ENCODE results near the gene FBXW4.
A peak's percentile ranks its signal among the peaks of the same experiment; 100 is the strongest.
"Not testable (repeated sequence)": the region's sequence is repeated elsewhere in the genome, so short reads cannot be mapped to it uniquely, and the experiment has no call there.

FBXW4 gene

GRCh38 chr10:101611096-101611905, 83.7 kb downstream of the FBXW4 start:
- FAIRE-seq: no peak
- TF ChIP-seq POLR2A (IDR thresholded peaks at IDR 0.05; ENCODE audit: low read depth, low read length): no peak
- no peak for DNase-seq (ENCODE audit: insufficient read length, low spot score)

GRCh38 chr10:101609481-101609880, 85.5 kb downstream of the FBXW4 start:
- TF ChIP-seq POLR2A (IDR thresholded peaks at IDR 0.05; ENCODE audit: low read depth, low read length): no peak
- no peak for FAIRE-seq
- no peak for DNase-seq (ENCODE audit: insufficient read length, low spot score)

- DNase-seq (ENCODE audit: insufficient read length, low spot score): no peak
- no peak for TF ChIP-seq POLR2A (IDR thresholded peaks at IDR 0.05; ENCODE audit: low read depth, low read length)
- no peak for FAIRE-seq
Observed at GRCh38 chr10:101607124-101607523, 87.8 kb downstream of the FBXW4 start.

- peak; percentile 83 for DNase-seq (ENCODE audit: insufficient read length, low spot score)
- peak; percentile 30 for FAIRE-seq
- TF ChIP-seq POLR2A (IDR thresholded peaks at IDR 0.05; ENCODE audit: low read depth, low read length): no peak
Observed at GRCh38 chr10:101602761-101603398, 92.1 kb downstream of the FBXW4 start.

- FAIRE-seq (no peak), DNase-seq (ENCODE audit: insufficient read length, low spot score) (no peak)
- TF ChIP-seq POLR2A (IDR thresholded peaks at IDR 0.05; ENCODE audit: low read depth, low read length): no peak
Observed at GRCh38 chr10:101601541-101601940, 93.4 kb downstream of the FBXW4 start.

GRCh38 chr10:101597091-101597900, 97.7 kb downstream of the FBXW4 start:
- FAIRE-seq (no peak), DNase-seq (ENCODE audit: insufficient read length, low spot score) (no peak)

GRCh38 chr10:101595591-101596433, 99.2 kb downstream of the FBXW4 start:
- DNase-seq (ENCODE audit: insufficient read length, low spot score) (no peak), FAIRE-seq (no peak)
- no peak for TF ChIP-seq POLR2A (IDR thresholded peaks at IDR 0.05; ENCODE audit: low read depth, low read length)

More at GRCh38 chr10:101597091-101597900, 97.7 kb downstream of the FBXW4 start:
- TF ChIP-seq POLR2A (IDR thresholded peaks at IDR 0.05; ENCODE audit: low read depth, low read length): no peak

- not testable (repeated sequence) for FAIRE-seq; DNase-seq (ENCODE audit: insufficient read length, low spot score)
Observed at GRCh38 chr10:101593331-101593730, 101.6 kb downstream of the FBXW4 start.

GRCh38 chr10:101588879-101589278, 106.1 kb downstream of the FBXW4 start:
- TF ChIP-seq POLR2A (IDR thresholded peaks at IDR 0.05; ENCODE audit: low read depth, low read length): no peak
- FAIRE-seq (no peak), DNase-seq (ENCODE audit: insufficient read length, low spot score) (peak; percentile 73)

- DNase-seq (ENCODE audit: insufficient read length, low spot score) (peak; percentile 93), FAIRE-seq (no peak)
- TF ChIP-seq POLR2A (IDR thresholded peaks at IDR 0.05; ENCODE audit: low read depth, low read length): peak; percentile 51
Observed at GRCh38 chr10:101587725-101588653, 107.0 kb downstream of the FBXW4 start, which contains the start of the genes DPCD and POLL. TSS of gene DPCD (plus strand) at chr10:101588321. CDS start at chr10:101588337, 16 bp downstream. TSS of gene POLL (minus strand) at chr10:101588257. CDS start at chr10:101587360, 897 bp downstream.

- FAIRE-seq: no peak
Observed at GRCh38 chr10:101585841-101586240, 109.1 kb downstream of the FBXW4 start.

More at GRCh38 chr10:101585841-101586240, 109.1 kb downstream of the FBXW4 start:
- TF ChIP-seq POLR2A (IDR thresholded peaks at IDR 0.05; ENCODE audit: low read depth, low read length): no peak
- no peak for DNase-seq (ENCODE audit: insufficient read length, low spot score)

All from H54 (cell line).